Dedifferentiated amniotic fluid mesenchymal stem cell (primary cell): ENCODE data around the gene KRTAP10-1.

ENCODE experiments used
- DNase-seq: peaks from one replicate; pipeline ENCODE4 v3.0.0-alpha.2; 2016; ENCODE audit errors: extremely low spot score

Gene KRTAP10-1

DNA sequence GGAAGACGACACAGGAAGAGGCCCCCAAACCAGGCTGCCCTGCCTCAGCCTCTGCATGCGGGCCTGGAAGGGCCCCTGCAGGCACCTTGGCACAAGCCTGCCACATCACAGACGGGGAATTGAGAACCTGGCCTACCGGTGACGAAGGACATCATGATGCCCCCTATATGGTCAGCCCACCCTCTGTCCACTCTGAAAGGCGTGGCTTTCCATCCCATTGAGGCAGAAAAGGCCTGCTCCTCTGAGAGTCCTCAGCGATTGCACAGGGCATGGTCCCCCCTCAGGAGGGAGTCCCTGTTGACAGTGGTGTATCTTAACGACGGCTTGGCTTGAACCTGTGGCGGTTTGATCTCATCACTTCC is 11.4 kb downstream of the KRTAP10-1 start:
- no peak for DNase-seq

GRCh38 chr21:44527983-44528633 is 11.9 kb downstream of the KRTAP10-1 start:
- no peak for DNase-seq

- no peak for DNase-seq
These were observed 12.6 kb downstream of the KRTAP10-1 start for GRCh38 chr21:44527156-44527982.

GRCh38 chr21:44526096-44526997 is 13.6 kb downstream of the KRTAP10-1 start:
- no peak for DNase-seq

DNA sequence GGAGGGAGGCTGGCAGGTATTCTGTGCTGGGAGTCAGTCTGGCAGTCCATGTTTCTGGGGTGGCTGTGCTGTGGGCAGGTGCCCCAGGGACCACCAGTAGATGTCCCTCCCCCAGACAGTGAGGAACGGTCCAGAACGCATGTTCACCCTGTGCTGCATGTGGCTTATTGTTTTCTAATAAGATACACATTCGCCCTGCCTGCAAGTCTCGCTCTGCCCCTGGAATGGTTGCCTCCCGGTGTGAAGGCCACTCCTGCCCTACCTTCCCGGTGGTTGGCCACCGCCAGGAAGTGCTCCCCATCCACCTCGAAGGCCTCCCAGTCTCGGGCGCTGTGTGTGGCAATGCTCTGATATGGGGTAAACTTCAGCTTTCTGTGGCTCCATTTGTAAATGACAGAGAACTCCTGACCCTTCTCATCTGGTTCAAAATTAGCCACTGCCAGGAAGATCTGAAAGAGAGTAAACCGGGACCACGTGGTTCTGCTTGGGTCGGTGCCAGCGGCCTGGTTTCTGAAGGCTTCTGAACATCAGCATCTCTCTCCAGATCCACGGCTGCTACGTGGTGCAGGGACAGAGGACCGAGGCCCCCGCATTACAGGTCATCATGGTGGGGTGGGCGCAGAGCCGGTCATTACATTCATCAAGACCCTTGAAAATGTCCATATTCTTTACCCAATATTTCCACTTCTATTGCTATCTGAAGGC is 14.5 kb downstream of the KRTAP10-1 start:
- DNase-seq, result no peak

DNA sequence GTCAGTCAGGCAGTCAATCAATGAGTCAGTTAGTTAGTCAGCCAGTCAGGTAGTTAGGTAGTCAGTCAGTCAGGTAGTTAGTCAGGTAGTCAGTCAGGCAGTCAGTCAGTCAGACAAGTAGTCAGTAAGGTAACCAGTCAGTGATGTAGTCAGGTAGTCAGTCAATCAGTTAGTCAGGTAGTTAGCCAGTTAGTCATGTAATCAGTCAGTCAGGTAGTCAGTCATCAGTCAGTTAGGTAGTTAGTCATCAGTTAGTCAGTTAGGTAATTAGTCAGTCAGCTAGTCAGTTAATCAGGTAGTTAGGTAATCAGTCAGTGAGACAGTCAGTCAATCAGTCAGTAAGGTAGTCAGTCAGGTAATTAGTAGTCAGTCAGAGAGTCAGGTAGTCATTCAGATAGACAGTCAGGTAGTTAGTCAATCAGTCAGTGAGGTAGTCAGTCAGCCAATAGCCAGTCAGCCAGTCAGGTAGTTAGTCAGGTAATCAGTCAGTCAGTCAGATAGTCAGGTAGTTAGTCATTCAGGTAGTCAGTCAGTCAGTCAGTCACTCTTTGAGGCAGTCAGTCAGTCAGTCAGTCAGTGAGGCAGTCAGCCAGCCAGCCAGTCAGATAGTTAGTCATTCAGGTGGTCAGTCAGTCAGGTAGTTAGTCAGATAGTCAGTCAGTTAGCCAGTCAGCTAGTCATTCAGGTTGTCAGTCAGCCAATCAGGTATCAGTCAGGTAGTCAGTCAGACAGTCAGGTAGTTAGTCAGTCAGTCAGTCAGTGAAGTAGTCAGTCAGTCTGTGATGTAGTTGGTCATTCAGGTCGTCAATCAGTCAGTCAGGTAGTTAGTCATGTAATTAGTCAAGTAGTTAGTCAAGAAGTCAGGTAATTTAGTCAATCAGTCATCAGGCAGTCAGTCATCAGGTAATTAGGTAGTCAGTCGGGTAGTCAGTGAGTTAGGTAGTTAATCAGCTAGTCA is 15.3 kb downstream of the KRTAP10-1 start:
- no peak for DNase-seq

GRCh38 chr21:44523567-44524413 is 16.2 kb downstream of the KRTAP10-1 start:
- no peak for DNase-seq

GRCh38 chr21:44522753-44523204 is 17.2 kb downstream of the KRTAP10-1 start:
- DNase-seq, result no peak

DNA sequence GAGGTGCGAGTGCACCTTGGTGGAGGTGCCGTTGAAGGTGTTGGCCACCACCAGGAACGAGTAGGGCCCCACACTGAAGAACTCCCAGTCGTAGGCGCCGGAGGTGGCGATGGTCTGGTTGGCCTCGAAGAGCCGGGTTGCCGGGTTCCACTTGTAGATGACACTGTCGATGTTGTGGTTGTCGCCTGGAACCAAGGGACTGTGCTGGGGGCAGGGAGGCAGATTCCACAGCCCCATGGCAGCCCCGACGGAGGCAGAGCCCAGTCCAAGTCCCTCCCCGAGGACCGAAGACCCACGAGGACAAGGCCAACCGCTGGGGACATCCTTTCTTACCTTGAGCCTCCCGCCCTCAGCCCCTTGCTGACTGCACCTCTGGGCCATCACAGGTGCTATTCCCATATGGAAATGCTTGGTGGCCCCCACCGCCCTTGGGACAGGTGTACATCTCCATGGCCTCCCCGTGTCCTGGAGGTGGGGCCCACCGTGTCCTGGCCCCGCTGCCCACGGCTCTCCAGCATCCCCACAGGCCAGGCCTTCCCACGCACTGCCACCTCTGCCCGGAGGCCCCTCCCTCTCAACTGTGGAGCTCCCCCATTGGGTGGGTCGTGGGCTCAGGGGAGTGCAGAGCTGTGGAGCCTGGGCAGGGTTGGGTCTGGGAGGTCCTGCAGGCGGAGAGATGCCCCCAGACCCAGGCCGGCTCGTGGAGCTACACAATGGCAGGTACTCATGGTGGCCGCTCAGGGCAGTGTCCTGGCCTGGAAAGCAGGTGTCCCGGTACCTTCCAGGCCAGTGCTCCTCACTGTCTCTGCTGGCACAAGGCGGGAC is 17.9 kb downstream of the KRTAP10-1 start:
- DNase-seq, result no peak

GRCh38 chr21:44521301-44521927 is 18.6 kb downstream of the KRTAP10-1 start:
- no peak for DNase-seq

DNA sequence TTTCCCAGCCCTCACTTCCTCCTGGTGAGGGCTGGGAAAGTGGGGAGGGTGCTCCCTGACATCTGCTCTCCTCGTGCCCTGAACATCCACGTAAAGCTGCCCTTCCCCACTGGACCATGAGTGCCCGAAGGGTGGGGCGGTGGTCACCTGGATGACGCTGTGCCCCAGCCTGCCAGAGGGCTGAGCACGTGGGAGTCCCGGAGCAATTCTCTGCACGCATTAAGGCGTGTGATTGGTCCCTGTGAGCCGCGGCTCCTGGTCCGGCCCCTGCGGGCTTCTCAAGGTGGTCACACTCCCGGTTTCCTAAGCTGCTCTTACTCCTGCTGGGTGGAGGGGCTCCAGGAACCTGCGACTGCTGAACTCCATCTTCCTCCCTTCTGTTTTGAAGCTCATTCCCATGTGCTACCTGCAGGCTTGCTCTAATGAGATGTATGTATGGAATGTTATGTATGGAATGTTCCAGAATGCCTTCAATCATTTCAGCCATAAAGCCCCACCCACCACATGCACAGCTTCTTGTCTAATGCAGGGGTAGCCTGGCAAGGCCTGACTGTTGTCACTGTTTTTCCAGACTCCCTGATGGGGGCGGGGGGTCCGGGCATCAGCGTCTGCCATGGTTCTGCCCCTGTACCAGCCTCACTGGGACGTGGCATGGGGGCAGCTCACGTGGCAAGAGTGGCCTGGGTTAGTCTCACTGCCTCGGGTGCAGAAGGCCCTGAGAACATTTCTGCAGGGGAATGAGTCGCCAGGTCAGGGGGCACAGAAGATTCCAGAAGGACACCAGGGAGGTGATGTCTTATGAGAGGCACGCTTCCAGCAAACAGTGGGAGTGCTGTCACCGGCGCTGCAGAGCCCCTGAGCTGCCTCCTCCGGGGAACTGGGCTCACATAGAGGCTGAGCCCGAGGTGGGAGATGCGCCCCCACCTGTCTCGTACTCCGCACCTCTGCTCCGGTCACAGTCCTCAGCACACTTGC is 19.4 kb downstream of the KRTAP10-1 start:
- DNase-seq, result no peak

GRCh38 chr21:44519346-44520325 is 20.4 kb downstream of the KRTAP10-1 start:
- DNase-seq, result no peak

DNA sequence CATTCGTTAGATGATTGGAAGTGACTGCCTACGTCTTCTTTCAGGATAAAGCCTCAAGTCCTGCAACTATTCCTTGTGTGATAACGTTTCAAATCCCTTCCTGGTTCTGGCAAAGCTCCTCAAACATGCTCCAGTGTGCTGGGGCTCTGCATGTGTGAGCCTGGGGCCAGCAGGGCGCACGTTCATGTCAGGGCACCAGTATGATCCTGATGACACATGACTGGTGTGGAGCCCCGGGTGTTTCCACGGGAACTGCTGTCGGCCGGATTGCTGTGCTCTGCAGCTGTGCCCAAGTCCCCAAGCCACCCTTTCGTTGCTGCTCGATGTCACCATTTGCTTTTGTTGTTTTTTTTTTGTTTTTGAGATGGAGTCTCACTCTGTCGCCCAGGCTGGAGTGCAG is 21.3 kb downstream of the KRTAP10-1 start:
- no peak for DNase-seq

GRCh38 chr21:44517175-44517899 is 22.7 kb downstream of the KRTAP10-1 start:
- no peak for DNase-seq

GRCh38 chr21:44516828-44517174 is 23.2 kb downstream of the KRTAP10-1 start:
- no peak for DNase-seq
